ENCODE results near the gene ANOS1.

Gene ANOS1

DNA sequence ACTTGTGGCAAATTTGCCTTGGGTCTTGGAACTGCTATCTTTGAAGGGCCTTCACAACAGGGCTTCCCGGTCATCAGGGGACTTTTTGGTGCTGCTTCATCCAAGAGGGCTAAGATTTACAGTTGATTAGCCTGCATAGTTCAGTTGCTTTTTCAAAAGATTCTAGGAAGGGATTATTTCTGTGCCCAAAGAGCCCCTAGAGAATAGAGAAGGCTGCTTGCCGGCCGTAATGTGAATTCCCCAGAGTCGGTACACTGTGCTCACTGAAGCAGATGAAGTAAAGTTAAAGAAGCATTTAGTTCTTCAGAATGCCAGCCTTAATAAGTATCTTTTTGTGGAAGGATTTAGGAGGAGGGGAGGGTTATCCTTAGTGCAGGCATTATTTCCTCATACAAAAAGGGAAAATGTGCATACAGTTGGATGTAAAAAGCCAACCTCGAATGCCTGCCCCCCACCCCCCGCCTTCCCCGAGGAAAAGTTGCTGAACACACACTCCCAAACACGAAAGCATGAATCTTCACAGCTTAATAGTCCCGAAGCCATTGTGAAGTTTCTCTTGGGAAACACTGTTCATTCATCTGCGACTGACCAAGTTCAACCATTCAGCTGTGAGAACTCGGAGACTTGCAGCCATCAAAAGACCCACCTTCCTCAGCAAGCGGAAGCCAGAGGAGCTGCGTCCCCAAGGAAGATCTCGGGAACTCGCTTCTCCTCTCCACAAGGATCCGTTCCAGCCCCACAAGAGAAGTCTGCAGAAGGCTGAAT, 47.6 kb downstream of the ANOS1 start:
- no peak for TF ChIP-seq POLR2A (IDR thresholded peaks at IDR 0.05; ENCODE audit: low read depth, low read length)
- no peak for FAIRE-seq
- DNase-seq (ENCODE audit: insufficient read length, low spot score): no peak

DNA sequence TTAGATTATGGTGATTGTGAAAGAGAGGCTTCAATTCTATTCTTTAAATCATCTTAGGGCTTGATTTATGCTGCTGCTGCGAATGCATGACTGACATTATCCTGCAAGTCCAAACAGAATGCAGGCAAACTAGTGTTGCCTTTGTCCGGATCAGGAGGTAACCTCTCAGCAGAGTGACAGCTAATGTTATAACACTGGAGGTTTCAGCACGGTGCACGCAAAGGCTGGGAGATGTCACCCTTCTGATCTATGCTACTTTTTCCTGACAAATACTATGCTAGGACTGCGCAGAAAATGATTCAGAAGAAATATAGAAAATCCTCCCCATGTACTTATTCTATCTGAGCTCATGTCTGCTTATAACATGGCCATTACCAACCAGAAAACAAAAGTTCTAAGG, 48.2 kb downstream of the ANOS1 start:
- no peak for TF ChIP-seq POLR2A (IDR thresholded peaks at IDR 0.05; ENCODE audit: low read depth, low read length)
- no peak for DNase-seq (ENCODE audit: insufficient read length, low spot score)
- no peak for FAIRE-seq

DNA sequence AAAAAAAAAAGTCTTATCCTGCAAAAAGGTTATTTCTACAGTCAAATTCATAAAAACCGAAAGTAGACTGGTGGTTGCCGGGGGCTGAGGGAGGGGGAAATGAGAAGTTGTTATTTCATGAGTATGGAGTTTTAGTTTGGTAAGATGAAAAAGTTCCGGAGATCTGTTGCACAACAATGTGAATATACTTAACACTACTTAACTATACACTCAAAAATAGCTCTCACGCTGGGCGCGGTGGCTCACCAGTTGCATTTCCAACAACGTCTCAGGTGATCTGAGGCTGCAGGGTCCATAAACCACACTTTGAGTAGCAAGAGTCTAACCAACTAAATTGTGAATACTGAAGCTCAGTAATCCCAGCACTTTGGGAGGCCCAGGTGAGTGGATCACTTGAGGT, 52.4 kb downstream of the ANOS1 start:
- FAIRE-seq: no peak
- TF ChIP-seq POLR2A (IDR thresholded peaks at IDR 0.05; ENCODE audit: low read depth, low read length): no peak
- no peak for DNase-seq (ENCODE audit: insufficient read length, low spot score)

DNA sequence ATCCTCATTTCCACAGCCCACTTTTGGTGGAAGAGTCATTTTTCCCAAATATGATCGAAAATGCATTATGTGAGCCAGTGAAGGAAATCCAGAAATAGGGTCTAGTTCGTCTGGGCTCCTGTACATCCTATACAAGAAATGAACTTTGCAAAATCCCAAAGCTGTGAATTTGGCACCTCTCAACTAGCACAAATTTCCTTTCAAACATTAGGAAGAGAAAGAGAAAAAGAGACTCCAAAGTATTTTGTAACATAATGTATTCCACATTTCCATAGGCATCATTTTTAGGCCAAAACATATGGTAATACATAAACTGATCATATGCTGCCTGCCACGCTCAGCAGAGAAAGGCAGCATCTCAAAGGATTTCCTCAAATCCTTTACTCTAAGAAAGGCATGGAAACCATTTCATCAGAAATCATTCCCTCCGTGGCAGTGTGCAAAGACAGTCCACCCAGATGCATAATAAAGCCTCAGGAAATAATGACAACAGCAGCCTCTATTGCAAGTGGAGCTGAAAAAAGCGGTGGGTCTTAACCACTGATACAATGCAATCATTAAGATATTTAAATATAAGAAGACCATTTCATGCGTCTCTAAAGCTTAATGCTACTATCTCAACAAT, 56.8 kb downstream of the ANOS1 start:
- TF ChIP-seq POLR2A (IDR thresholded peaks at IDR 0.05; ENCODE audit: low read depth, low read length): no peak

DNA sequence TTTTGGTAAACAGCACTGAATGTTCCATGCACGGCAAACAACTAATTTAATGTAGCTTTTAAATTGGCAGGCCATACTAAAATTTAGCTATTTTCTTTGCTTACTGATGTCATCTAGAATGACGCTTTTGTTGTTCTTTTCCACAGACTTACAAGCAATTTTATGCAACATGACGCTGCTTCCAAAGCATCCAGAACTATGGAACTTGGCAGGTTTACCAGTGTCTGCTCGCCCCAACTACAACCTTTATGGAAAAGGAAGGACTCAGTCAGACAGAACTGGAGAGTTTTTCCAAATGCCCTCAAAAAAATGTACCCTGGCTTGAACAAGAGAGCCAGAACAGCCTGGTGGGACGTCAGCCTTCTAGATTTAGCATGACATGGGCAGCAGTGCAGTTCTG, 58.7 kb downstream of the ANOS1 start:
- TF ChIP-seq POLR2A (IDR thresholded peaks at IDR 0.05; ENCODE audit: low read depth, low read length): no peak
- no peak for DNase-seq (ENCODE audit: insufficient read length, low spot score)
- FAIRE-seq: no peak

More for the DNA sequence above, 56.8 kb downstream of the ANOS1 start:
- DNase-seq (ENCODE audit: insufficient read length, low spot score): no peak
- no peak for FAIRE-seq

DNA sequence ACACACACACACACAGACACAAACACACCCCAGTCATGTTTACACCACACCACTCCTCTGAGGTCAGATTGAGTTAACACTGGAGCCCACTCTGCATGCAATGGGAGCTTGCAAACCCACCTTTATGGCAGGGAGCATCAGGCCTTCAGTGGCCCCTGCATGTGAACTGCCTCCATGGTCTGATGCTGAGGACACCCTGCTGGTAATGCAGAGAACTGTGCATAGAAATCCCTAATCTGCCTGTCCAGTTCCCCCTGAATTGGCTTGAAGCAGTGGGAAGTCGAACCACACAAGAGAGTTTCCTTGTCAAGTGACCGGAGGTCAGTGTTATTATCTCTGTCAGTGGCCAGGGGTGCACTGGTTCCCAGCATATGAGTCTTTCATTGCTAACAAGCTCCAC, 59.8 kb downstream of the ANOS1 start:
- no peak for DNase-seq (ENCODE audit: insufficient read length, low spot score)
- no peak for FAIRE-seq
- TF ChIP-seq POLR2A (IDR thresholded peaks at IDR 0.05; ENCODE audit: low read depth, low read length): no peak

DNA sequence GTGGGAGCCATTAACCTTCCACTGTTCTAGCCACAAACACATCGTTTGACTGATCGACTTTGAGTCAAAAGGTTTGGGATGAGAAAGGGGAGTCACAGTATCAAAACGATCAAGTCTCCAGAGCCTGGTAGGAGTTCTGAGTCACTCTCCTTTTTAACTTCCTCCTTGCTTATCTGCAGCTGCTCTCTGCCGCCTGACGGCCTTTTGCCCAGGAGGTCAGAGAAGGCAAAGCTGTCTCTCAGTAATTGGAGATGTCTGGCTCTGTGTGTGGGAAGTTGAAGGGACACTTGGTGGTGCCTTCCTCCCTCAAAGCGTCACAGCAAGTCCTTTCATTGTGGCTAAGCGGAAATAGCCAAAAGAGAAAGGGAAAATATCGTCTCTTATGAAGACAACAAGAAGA, 63.1 kb downstream of the ANOS1 start:
- FAIRE-seq (no peak), DNase-seq (ENCODE audit: insufficient read length, low spot score) (no peak)
- TF ChIP-seq POLR2A (IDR thresholded peaks at IDR 0.05; ENCODE audit: low read depth, low read length): no peak

DNA sequence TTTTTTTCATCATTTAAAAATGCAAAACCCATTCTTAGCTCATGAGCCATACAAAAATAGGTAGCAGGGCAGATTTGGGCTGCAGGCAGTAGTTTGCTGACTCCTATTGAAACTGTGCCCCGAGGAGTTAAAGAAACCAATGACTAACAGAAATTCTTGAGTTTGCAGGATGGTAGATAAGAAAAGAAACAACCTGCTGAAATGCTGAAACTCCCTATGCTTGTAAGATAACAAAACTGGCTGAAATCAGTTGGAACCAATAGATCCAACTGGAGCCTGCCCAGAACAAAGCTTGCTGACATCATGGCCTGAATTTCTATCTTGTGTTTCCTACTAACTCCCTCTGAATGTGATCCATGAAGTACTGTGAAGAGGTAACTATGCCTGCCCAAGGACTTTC, 68.6 kb downstream of the ANOS1 start:
- no peak for TF ChIP-seq POLR2A (IDR thresholded peaks at IDR 0.05; ENCODE audit: low read depth, low read length)
- DNase-seq (ENCODE audit: insufficient read length, low spot score) (no peak), FAIRE-seq (no peak)

DNA sequence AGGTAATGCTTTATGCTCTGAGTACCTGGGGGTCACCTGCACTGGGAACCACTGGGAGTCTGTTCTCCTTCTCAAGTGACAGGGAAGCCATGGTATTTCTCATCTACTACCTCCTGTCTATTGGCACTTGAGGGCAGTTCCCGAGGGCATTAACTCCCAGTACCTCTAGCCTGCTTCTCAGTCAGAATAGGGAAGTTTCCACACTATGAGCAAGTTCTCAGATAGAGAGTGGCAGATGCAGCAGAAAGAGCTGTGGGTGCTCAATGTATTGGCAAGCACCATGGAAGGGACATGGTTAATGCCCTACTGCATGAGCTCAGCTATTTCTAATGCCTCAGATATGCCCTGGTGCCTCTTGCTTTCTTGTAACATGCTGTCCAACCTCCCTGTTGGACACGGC, 74.1 kb downstream of the ANOS1 start:
- FAIRE-seq (no peak), DNase-seq (ENCODE audit: insufficient read length, low spot score) (no peak)
- no peak for TF ChIP-seq POLR2A (IDR thresholded peaks at IDR 0.05; ENCODE audit: low read depth, low read length)

DNA sequence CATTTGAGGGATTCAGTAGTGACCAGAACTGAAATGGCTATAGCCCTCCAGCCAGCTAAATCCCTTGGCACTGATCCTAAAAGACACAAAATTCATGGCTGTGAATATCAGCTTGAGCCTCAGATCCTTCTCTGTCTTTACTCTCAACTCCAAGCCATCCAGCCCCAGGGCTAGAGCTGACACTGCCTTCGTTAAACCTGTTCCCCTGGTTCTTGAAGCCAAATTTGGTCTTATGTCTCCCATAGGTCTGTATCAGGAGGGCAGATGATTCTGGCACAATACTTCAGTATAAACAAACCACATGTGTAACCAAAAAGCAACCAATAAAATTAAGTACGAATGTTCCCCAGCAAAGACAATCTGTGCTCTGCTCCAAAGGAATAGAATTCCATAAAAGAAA, 78.0 kb downstream of the ANOS1 start:
- FAIRE-seq (no peak), DNase-seq (ENCODE audit: insufficient read length, low spot score) (no peak)
- TF ChIP-seq POLR2A (IDR thresholded peaks at IDR 0.05; ENCODE audit: low read depth, low read length): no peak

DNA sequence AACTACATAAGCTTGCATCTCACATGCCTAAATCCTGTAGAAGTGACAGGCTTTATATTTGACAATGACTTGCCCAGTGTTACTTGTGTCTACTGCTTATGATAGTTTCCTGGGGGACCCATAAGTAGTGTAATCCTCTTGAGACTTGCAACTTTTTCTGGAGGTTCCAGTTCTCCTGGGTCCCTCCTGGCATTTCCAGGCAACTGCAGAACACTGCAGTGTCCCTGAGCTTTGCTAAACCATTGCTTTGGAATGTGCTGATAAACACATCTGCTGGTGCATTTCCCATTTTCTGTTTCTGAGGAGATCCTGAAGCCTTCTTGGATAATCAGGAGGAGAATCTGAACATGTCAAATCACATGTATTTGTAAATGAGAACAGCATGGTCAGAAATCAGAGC, 82.0 kb downstream of the ANOS1 start:
- TF ChIP-seq POLR2A (IDR thresholded peaks at IDR 0.05; ENCODE audit: low read depth, low read length): no peak
- DNase-seq (ENCODE audit: insufficient read length, low spot score) (no peak), FAIRE-seq (no peak)

DNA sequence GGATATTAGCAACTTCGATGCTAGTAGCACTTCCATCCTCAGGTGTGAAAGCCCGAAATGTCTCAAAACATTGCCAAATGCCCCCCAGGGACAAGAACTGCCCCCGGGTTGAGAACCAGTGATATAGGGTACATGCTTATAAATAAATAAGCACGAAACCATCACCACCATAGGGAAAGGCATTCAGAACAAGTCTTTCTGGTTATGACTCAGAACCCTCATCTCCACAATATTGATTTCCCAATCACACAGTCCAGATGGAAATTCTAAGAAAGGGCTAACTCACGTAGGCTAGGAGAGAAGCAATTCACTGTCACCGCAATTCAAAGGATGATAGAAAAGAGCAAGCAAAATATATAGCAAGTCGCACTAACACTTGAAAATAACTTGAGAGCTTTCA, 84.8 kb downstream of the ANOS1 start:
- TF ChIP-seq POLR2A (IDR thresholded peaks at IDR 0.05; ENCODE audit: low read depth, low read length): no peak
- DNase-seq (ENCODE audit: insufficient read length, low spot score) (no peak), FAIRE-seq (no peak)

DNA sequence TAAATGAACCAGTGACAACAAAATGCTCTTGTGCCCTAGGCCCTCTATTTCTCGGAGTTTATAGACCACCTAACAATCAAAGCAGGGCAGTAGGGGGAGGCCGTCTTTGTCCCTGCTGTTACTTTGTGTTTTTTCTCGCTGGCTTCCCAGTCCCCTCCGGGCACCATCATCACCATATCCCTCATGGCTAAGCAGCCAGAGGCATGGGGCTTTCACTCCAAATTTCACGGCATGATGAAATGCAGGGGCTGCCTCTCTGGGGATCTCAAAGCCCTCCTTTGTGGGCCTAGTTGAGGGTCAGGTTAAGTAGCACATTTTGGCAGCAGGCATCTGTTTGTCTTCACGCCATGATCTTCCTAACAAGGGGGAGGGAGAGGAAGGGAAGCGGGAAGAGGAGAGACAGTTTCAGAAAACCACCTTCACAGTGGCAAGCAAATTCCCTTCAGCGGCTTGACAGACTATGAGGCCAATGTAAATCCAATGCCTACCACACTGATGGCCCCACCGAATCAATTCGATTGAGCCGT, 91.9 kb downstream of the ANOS1 start:
- FAIRE-seq (no peak), DNase-seq (ENCODE audit: insufficient read length, low spot score) (no peak)
- TF ChIP-seq POLR2A (IDR thresholded peaks at IDR 0.05; ENCODE audit: low read depth, low read length): no peak

DNA sequence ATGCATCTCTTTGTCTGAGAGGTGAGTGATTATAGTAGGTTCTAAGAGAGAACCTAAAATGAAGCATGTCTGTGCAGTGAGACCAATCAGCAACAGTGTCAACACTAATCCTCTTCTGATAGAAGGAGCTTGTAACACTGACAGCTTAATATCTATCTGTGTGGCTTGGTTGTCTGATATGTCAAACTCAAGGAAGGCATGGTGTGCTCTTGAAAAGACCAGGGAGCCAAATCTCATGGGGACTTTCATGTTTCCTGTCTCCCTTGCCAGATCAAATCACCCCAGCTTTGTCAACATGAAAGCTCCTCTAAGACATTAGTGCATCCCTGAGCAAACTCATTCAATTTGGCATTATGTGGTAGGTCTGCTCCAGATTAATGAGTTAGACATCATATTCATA, 95.4 kb downstream of the ANOS1 start:
- FAIRE-seq: no peak
- TF ChIP-seq POLR2A (IDR thresholded peaks at IDR 0.05; ENCODE audit: low read depth, low read length): no peak
- no peak for DNase-seq (ENCODE audit: insufficient read length, low spot score)

DNA sequence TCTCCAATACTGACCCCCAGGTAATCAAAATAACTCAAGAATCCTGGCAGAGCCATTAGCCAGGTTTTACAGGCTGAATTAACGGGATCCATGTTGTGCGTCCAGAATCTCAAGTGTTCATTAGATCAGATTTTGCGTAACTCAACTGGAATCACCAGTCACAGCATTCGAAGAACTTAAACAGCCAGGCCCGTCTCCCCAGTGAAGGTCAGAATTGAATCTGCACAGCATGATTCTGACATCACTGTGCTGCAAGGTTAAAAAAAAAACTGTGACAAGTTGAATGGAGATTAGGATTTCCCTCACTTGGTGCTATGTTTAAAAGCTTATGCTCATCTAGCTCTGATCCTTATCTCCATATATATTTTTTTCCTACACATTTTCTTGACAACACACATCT, 96.1 kb downstream of the ANOS1 start:
- FAIRE-seq: no peak
- TF ChIP-seq POLR2A (IDR thresholded peaks at IDR 0.05; ENCODE audit: low read depth, low read length): no peak
- no peak for DNase-seq (ENCODE audit: insufficient read length, low spot score)

All from H54 (cell line).